ENCODE results near the gene SPATA13. TPM values are rescaled to one million over a fixed set of nuclear protein-coding genes. Genes with fewer than 3 reads are reported as not detected.

Gene SPATA13
- total RNA-seq, 4 donors from 2014 or later: 9.0 to 46.0 (median 18.7) TPM

GRCh38 chr13:24129914-24130774, 30.4 kb upstream of the SPATA13 start:
- DNase-seq (ENCODE audit: low spot score): no peak
- no peak for ATAC-seq (ENCODE audit: low FRiP score)
- TF ChIP-seq CTCF (IDR thresholded peaks at IDR 0.05): no peak

- DNase-seq (ENCODE audit: low spot score) (no peak), ATAC-seq (ENCODE audit: low FRiP score) (no peak)
- TF ChIP-seq CTCF (IDR thresholded peaks at IDR 0.05): no peak
Observed at GRCh38 chr13:24131749-24132148, 28.8 kb upstream of the SPATA13 start.

- ATAC-seq (ENCODE audit: low FRiP score) (no peak), DNase-seq (ENCODE audit: low spot score) (no peak)
- TF ChIP-seq CTCF (IDR thresholded peaks at IDR 0.05): no peak
Observed at GRCh38 chr13:24133021-24133795, 27.3 kb upstream of the SPATA13 start.

- no peak for TF ChIP-seq CTCF (IDR thresholded peaks at IDR 0.05)
- DNase-seq (ENCODE audit: low spot score): no peak
- ATAC-seq (ENCODE audit: low FRiP score): no peak
Observed at GRCh38 chr13:24134231-24134630, 26.3 kb upstream of the SPATA13 start.

- DNase-seq (ENCODE audit: low spot score) (no peak), ATAC-seq (ENCODE audit: low FRiP score) (no peak)
- TF ChIP-seq CTCF (IDR thresholded peaks at IDR 0.05): no peak
Observed at GRCh38 chr13:24134757-24135156, 25.8 kb upstream of the SPATA13 start.

- ATAC-seq (ENCODE audit: low FRiP score): no peak
- no peak for DNase-seq (ENCODE audit: low spot score)
- TF ChIP-seq CTCF (IDR thresholded peaks at IDR 0.05): no peak
Observed at GRCh38 chr13:24135674-24136300, 24.7 kb upstream of the SPATA13 start.
